Mesenchymal stem cell (in vitro differentiated cells and primary cell): Measurements from ENCODE around the gene RBM15B.

Source experiments
- DNase-seq: peaks from one replicate; pipeline ENCODE4 v3.0.0-alpha.2; 2013
- H2AFZ ChIP-seq: one replicate; pipeline ENCODE4 v1.6.1; 2013; ENCODE audit warnings: low read depth, mild to moderate bottlenecking, control low read depth, inconsistent platforms, low read length, moderate library complexity
- H2AK5ac ChIP-seq: 2 replicates; pipeline ENCODE4 v1.6.1; 2013; ENCODE audit warnings: low read length, moderate library complexity, mild to moderate bottlenecking, inconsistent platforms; ENCODE audit not compliant: severe bottlenecking
- H2BK120ac ChIP-seq: one replicate; pipeline ENCODE4 v1.6.1; 2013; ENCODE audit warnings: low read depth, mild to moderate bottlenecking, inconsistent platforms, low read length, moderate library complexity
- H2BK12ac ChIP-seq, 2 experiments: one replicate each; pipeline ENCODE4 v1.6.1; 2013; ENCODE audit warnings: inconsistent platforms in 2 of 2, low read length in 2 of 2, mild to moderate bottlenecking in 2 of 2, moderate library complexity in 2 of 2, control low read depth in 1 of 2
- H2BK15ac ChIP-seq: one replicate; pipeline ENCODE4 v1.6.1; 2013; ENCODE audit warnings: mild to moderate bottlenecking, low read depth, inconsistent platforms; ENCODE audit not compliant: poor library complexity, severe bottlenecking
- H2BK5ac ChIP-seq: 2 replicates; pipeline ENCODE4 v1.6.1; 2013; ENCODE audit warnings: low read depth, mild to moderate bottlenecking, low read length, control low read depth, inconsistent platforms; ENCODE audit not compliant: poor library complexity, severe bottlenecking
- H3K14ac ChIP-seq, 2 experiments: one replicate each; pipeline ENCODE4 v1.6.1; 2013; ENCODE audit warnings: inconsistent platforms in 2 of 2, low read length in 2 of 2, control low read depth in 1 of 2, mild to moderate bottlenecking in 1 of 2, moderate library complexity in 1 of 2
- H3K18ac ChIP-seq, 2 experiments: one replicate each; pipeline ENCODE4 v1.6.1; 2013; ENCODE audit warnings: inconsistent platforms in 2 of 2, low read length in 2 of 2, control low read depth in 1 of 2, low read depth in 1 of 2, mild to moderate bottlenecking in 1 of 2
- H3K23ac ChIP-seq, 2 experiments: one replicate each; pipeline ENCODE4 v1.6.1; 2013; ENCODE audit warnings: inconsistent platforms in 2 of 2, low read length in 2 of 2, mild to moderate bottlenecking in 2 of 2, moderate library complexity in 2 of 2, control low read depth in 1 of 2
- H3K27ac ChIP-seq: 2 replicates; pipeline ENCODE4 v1.5.1; 2013; ENCODE audit warnings: mild to moderate bottlenecking, moderate library complexity, low read length, control low read depth, inconsistent platforms; ENCODE audit not compliant: poor library complexity, severe bottlenecking
- H3K27me3 ChIP-seq, 2 experiments: 2 replicates each; pipeline versions ENCODE4 v1.6.1 to v1.7.0; 2013; ENCODE audit warnings: low read length in 2 of 2, mild to moderate bottlenecking in 2 of 2, moderate library complexity in 2 of 2, control low read depth in 1 of 2, inconsistent platforms in 1 of 2; ENCODE audit not compliant: control insufficient read depth in 1 of 2, insufficient read depth in 1 of 2
- H3K36me3 ChIP-seq, 2 experiments: 2 replicates each; pipeline versions ENCODE4 v1.6.1 to v1.7.0; 2013; ENCODE audit warnings: low read length in 2 of 2, control low read depth in 1 of 2, inconsistent platforms in 1 of 2, low read depth in 1 of 2, mild to moderate bottlenecking in 1 of 2; ENCODE audit not compliant: insufficient read depth in 2 of 2, control insufficient read depth in 1 of 2
- H3K4ac ChIP-seq, 2 experiments: one replicate each; pipeline ENCODE4 v1.6.1; 2013; ENCODE audit warnings: inconsistent platforms in 2 of 2, low read length in 2 of 2, mild to moderate bottlenecking in 2 of 2, moderate library complexity in 2 of 2, control low read depth in 1 of 2, low read depth in 1 of 2
- H3K4me1 ChIP-seq: 2 replicates; pipeline ENCODE4 v1.6.1; 2013; ENCODE audit warnings: low read depth, low read length, control low read depth; ENCODE audit not compliant: control insufficient read depth, insufficient read depth
- H3K4me2 ChIP-seq: 2 replicates; pipeline ENCODE4 v1.6.1; 2013; ENCODE audit warnings: low read length, mild to moderate bottlenecking, inconsistent platforms; ENCODE audit not compliant: poor library complexity, severe bottlenecking
- H3K4me3 ChIP-seq, 2 experiments: 2 replicates each; pipeline versions ENCODE4 v1.5.1 to v1.7.0; 2013; ENCODE audit warnings: low read length in 2 of 2, mild to moderate bottlenecking in 2 of 2, control low read depth in 1 of 2, low read depth in 1 of 2; ENCODE audit not compliant: insufficient read depth in 1 of 2
- H3K79me1 ChIP-seq: replicated peaks from 2 replicates; pipeline ENCODE4 v1.6.1; 2013; ENCODE audit warnings: mild to moderate bottlenecking, control low read depth, low read length, inconsistent platforms; ENCODE audit not compliant: poor library complexity, severe bottlenecking
- H3K9ac ChIP-seq: 2 replicates; pipeline ENCODE4 v1.7.0; 2013; ENCODE audit warnings: mild to moderate bottlenecking, low read length, moderate library complexity
- H3K9me3 ChIP-seq: 2 replicates; pipeline ENCODE4 v1.7.0; 2013; ENCODE audit warnings: mild to moderate bottlenecking, low read length; ENCODE audit not compliant: control insufficient read depth
- H4K8ac ChIP-seq: one replicate; pipeline ENCODE4 v1.6.1; 2013; ENCODE audit warnings: inconsistent platforms, mild to moderate bottlenecking, low read length, moderate library complexity
- H4K91ac ChIP-seq: one replicate; pipeline ENCODE4 v1.6.1; 2013; ENCODE audit warnings: mild to moderate bottlenecking, low read length, inconsistent platforms
- WGBS: methylation state at CpG from one replicate; pipeline ENCODE4 v1.1.7; 2013; ENCODE audit warnings: mixed read lengths; 5-methylcytosine and 5-hydroxymethylcytosine counted together

The RBM15B gene

GRCh38 chr3:51445544-51446280, 54.6 kb downstream of the RBM15B start:
- Histone ChIP-seq H3K27me3 (no peaks in the 10 kb centered on the region), H3K9me3 (peaks cover 3% of the 10 kb centered on the region), H3K79me1 (peaks cover 17% of the 10 kb centered on the region), H3K9ac (no peak overlapping the region), H3K4me1 (no peaks in the 10 kb centered on the region), H3K23ac (no peak overlapping the region), H3K27ac (no peak overlapping the region), H2BK5ac (no peak overlapping the region), H2AK5ac (no peak overlapping the region), H3K4me3 (no peak overlapping the region), H3K4ac (no peak overlapping the region), H2BK15ac (no peak overlapping the region), H2AFZ (no peak overlapping the region), H2BK120ac (no peak overlapping the region), H3K4me2 (no peak overlapping the region), H4K8ac (no peak overlapping the region), H3K18ac (no peak overlapping the region), H2BK12ac (no peak overlapping the region), H3K36me3 (peaks cover 3 to 28% of the 10 kb centered on the region in 2 experiments), H4K91ac (no peak overlapping the region), H3K14ac (no peak overlapping the region)
- no peak for DNase-seq
- WGBS = 92% methylated on average over 2 of the region's 4 CpGs
